GM18868 (cell line): ENCODE measurements around the gene DNER.
"Not testable (repeated sequence)": the region's sequence is repeated elsewhere in the genome, so short reads cannot be mapped to it uniquely, and the experiment has no call there.

Experiments used
- ATAC-seq: cut with Tn5 transposase; IDR thresholded peaks from one replicate; pipeline ENCODE4 v1.9.1; 2021; ENCODE audit warnings: mild to moderate bottlenecking, moderate library complexity; ENCODE audit not compliant: unreplicated experiment

Gene DNER

DNA sequence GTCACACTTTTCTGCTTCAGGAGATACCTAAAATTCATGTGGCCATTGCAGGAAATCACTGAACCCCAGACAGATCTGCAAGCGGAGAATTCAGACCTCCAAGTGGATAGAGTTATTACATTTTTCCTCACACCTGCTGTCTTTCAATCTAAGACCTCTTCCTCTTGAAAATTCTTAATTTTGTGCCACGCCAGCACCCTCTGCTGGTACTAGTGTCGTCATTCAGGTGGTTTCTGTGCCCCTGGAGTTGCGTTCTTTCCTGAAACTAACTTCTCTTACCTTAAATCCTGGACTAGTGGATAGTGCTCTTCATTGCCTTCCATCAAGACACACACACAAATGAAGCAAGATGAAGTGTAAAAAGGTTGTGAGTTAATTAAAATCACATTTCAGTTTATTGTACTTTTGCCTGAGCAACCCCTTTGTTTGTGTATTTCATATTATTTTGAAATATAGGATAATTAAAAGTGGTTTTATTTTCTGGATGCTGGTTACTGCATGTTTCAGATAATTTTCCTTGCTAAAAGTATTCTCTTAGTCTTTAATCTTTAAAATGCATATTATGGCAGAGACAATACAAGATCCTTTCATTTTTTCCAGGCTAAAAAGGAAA is 1.6 kb upstream of the DNER start:
- no peak for ATAC-seq

DNA sequence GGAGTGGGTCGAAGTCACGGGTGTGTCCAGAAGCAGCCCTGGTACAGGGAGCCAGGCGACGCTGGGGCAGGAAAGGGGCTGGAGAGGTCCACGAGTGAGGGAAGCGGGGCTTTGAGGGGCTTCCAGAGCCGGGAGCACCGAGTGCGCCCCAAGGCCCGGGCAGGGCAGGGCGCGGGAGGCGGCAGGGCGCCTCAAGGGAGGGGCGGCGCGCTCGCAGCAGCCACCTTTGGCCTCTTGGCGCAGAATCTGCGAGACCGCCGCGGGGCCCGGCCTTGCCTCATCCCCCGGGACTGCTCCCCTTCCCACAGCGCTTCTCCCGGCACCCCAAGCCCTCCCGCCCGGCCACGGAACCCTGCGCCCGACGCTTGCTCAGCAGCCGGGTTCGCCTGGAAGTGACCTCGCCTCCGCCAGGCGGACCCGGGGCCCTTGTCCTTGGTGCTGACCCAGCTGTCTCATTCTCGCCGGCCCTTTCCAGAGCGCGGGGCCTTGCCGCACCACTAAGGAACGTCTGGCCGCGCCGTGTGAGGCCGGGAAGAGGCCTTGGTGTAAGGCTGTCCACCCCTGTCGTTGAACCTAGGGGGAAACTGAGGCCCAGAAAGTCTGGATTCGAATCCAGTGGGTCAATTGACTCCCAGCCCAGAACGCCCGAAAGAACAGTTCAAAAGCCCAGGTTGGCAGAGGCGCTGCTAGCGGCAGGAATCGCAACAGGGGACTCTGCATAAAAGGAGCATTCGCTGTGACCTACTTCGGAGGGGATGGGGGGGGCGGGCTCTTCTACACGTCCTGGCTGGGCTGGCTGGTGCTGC is 584 bp upstream of the DNER start:
- ATAC-seq: peak; percentile 18

DNA sequence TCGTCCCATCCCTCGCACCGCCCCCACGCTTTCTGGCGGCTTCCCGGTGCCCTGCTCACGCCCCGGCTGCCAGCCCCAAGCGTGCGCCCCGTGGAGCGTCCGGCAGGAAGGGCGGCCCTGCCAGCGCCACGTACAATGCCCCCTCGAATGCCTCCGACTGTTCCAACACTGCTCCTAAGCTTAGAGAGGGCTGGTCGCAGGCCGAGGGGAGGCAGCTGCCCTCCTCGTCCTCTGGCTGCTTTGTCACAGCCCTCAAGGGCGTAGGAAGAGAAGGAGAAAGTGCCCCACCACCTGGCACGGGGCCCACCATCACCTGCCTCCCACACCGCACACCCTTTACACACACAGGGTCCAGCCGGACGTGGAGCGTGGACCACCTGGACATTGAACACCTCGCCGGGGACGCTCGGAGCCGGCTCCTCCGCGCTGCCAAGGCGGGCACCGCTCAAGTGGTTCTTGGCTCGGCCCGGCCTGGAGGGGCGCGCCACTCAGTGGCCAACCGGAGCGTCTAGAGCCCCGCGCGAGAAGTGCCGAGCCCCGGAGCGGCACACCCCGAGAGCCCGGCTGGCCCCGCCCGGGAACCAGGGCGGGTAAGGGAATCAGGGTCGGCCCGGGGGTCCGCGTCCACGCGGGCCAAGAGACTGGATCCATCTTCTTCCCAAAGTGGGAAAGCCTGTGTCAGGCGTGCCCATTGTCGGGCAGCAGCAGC is 830 bp downstream of the DNER start:
- ATAC-seq: no peak

DNA sequence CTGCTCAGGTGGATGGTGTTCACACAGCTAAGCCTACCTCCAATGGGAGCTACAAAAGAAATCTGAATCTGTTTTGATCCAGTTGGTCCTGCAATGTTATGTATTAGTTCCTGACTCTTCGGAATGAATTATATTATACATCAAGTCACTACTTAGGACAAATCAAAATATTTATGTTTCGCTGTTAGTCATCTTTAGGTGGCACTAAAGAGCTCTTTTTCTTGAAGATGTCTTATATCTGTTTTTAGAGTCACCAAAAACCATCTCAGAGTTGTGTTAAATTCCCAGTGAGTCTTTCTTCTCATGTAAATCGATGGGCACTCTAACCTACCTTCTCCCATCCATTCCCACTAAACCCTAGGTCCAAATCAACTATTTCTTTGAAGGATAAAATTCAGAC is 2.2 kb downstream of the DNER start:
- ATAC-seq: no peak

DNA sequence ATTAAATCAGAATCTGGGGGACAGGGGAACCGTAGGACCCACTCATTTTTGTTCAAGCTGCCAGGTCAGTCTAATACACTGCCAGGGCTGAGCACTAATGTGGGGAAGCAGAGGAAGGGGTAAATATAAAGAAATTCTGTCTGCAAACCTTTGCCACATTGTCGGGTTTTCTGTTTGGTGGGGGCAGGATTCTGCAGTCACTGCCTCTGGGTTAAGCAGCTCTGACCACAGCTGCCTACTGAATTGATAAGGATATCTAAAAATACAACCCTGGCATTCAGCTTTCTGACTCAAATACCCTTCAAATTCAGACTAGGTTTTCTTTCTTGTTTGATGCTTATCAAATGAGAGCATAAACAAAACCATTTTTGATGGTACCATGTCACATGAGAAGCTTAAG is 6.0 kb downstream of the DNER start:
- ATAC-seq: no peak

DNA sequence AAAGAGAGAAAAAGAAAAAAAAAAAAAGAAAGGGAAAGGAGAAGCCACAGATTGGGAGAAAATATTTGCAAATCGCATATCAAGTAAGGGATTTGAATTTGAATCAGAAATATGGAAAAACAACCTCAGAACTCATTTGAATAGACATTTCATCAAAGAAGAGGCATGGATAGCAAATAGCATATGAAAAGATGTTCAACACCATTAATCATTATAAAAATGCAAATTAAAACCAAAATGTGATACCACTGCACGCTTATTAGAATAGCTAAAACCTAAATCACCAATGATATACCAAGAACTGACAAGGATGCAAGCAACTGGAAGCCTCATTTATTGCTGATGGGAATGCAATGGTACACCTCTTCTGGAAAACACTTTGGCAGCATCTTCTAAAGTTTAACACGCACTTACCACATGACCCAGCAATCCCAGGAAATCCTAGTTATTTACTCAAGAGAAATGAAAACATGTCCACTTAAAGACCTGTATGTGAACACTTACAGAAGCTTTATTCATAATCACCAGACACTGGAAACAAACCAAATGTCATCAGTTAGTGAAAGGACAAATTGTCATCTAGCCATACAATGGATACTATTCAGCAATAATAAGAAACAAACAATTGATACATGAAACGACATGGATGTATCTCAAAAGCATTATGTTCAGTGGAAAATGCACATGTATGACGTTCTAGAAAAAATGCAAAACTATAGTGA is 10.3 kb downstream of the DNER start:
- no peak for ATAC-seq

DNA sequence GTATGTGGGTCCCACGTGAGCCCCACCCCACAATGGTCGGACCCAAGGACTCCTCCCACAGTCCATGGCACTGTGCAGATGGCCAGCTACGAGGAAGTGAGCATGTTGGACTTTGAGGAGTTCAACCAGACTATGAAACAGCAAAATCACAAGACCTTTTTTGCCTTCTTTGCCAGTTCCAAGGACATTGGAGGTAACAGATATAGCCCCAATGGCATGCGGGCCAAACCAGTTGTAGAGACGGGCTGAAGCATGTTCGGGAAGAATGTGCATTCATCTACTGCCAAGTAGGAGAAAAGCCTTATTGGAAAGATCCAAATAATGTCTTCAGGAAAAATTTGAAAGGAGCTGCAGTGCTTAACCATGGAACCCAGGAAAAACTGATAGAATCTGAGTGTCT is 12.6 kb downstream of the DNER start:
- ATAC-seq: no peak

DNA sequence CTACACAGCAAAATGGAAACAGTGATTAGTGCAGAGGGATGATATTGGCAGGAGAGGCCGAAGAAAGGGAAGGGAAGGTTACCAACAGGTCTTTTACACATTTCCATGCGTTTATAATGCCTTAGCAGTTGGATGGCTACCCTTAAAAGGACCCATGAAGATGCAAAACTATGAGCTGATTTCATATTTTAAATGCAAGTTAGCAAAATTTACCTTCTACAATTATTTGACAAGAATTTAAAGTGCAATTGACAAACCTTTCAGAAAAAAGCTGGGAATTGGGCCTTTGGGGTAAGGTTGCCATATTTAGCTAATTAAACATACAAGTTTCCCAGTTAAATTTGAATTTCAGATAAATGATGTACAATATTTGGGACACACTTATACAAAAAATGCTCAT is 13.3 kb downstream of the DNER start:
- ATAC-seq: no peak

DNA sequence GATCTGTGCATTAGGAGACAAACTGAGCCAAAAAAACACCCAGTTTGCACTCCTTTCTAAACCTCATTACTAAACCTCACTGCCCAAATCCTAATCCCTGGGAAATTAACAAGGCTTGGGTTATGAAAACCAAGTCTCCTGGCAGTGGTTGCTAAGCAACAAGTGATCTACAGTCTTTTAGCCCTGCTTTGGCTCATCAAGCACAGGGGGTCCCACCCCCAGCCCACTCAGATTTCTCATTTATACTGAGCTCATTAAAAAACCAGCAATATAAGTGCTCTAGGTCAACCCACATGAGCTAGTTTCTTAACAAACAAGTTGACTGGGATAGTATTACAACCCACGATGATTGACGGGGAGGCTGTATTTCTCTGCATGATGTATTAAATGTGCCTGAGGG is 18.4 kb downstream of the DNER start:
- no peak for ATAC-seq

DNA sequence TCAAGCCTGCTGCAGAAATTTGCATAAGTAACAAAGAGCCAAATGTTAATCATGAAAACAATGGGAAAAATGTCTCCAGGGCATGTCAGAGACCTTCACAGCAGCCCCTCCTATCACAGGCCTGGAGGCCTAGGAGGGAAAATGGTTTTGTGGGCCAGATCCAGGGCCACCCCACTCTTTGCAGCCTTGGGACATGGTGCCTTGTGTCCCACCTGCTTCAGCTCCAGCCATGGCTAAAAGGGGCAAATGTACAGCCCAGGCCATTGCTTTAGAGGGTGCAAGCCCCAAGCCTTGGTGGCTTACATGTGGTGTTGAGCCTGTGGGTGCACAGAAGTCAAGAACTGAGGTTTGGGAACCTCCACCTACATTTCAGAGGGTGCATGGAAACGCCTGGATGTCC is 20.5 kb downstream of the DNER start:
- not testable (repeated sequence) for ATAC-seq

DNA sequence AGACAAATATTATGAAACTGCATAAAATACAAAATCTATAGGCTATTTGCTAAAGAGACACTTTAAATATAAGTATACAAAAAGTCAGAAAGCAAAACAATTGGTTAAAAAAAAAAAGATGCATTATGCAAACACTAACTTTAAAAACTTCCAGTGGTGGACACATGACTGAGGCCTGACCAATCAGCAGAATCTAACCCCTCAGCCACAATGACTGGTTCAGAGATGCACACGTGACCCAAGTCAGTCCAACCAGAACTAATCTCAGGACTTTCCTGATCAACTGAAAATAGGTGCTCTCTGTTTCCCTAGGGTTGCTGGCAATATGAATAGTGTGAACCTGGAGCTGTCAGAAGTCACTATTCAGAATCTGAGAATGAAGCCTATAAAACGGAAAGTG is 22.7 kb downstream of the DNER start:
- no peak for ATAC-seq

DNA sequence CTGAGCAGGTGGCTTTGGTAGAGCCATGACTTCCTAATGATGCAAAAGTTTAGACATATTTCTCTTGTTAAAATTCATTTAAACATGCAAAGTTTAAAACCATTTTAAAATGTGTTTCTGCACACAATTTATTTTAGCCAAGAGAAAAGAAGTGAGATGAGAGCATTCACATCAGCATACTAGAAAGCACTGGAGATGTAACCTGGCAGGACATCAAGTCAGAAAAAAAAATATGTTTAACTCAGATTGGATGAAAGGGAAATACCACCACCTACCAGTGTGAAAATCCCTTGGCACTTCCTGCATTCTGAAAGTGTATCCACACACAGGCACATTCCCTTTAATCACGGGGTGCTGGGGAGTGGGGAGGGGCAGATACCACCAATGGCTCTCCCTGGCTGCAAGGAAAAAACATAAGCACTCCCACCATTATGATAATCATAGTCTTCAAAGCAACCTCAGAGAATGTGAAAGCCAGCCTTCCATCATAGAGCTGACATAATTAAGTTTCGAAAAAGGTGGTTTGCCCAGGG is 25.0 kb downstream of the DNER start:
- ATAC-seq: no peak

DNA sequence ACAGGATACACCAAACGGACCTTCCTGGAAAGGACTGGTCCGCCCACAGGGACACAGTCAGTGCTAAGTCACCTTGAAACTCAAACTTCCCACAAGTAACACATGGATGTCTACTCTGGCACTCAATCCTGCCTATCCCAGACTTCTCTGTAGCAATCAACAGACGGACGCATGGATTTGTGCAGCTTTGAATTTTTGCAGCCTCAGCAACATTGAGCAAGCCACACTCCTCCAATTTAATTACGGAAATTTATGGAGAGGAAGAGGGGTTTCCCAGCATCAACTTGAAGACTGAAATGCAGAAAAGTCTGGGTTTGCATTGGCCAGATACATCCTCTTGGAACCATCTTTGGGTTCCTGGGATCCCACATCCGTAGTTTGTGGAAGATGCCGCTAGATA is 26.2 kb downstream of the DNER start:
- no peak for ATAC-seq

DNA sequence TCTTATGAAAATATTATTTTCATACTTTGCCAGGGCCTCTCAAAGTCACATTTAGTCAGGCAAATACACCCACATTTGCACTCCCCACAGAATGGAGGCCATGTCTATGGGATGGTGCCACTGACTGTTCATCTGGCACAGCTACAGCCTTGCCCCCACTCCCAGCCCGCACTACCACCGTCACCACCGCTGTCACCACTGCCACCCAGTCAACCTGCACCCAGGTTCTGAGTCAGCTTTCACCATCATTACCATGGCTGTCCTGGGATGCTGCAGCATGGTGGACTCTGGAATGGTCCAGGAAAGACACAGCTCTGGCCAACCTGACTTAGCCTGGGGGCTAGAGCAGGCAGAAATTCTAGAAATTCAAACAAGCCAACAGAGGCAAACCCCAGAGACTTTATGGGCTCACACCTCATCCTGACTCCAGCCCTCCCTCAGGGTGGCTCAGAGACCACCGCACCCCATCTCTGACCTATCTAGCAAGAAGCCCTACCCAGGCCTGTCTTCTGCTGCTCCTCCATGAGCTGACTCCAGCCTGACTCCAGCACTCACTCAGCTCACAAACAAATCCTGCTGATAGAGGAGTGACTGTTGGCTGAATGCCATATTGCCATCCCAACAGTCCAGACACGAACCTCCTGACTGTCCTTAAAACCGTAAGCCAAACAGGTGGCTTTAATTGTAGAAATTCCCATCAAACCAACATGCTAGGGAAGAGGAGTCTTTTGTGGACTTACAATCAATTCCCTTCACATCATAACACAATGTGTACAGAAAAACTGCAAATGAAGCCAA is 28.0 kb downstream of the DNER start:
- no peak for ATAC-seq

DNA sequence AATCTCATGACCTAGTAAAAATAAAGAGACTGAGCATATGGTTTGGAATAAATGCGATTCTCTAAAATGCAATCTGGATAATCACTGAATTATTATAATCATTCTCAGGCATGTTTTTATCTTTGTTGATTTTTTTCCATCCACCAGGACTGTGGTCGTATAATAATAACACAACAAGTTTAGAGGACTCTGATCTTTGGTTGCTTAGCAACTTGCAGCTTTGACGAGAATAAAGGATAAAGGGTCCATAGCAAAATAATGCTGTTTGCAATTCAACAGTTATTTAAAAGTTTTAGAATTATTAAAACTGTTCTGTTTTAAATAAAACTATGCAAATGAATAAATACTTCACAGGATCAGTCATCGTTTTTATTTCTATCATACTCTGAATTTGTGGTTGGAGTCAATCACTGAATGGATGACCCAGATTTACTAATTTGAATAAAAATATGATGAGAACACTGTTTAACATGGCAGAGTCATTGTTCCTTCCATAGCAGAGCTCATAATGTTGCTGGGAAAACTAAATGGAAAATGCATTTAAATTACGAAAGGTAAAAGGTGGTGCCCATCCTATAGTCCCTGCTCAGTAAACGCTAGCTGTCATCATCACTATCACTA is 29.3 kb downstream of the DNER start:
- no peak for ATAC-seq

DNA sequence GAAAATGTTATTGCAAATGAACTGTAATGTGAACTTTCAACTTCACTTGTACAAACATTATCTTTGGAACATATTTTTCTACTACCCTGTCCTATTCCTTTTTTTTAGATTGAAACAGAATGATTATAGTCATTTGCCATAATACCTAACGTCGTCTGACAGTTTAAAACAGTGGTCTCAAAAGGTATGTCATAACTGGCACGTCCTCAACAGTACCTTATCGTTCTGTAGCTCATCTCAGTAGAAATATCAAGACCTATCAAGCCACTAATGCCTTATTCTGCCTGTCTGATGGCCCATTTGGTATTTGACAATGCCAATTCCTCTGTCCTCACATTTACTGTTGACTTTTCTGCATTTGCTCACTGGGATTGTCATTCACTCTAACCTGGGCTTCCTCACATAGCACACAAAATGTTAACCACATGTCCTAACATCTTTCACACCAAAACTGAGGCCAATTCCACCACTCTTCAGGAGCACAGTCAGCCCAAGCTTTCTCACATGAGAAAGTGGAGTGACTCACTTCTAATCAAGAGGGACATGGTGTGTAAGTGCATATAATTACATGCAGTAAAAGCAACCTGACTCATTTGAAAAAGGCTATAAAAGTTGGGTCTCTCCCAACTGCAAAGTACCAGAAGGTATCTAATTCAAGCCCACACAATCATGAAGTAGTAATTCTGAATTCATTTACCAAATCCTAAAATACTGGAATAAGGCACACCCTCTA is 34.8 kb downstream of the DNER start:
- no peak for ATAC-seq

DNA sequence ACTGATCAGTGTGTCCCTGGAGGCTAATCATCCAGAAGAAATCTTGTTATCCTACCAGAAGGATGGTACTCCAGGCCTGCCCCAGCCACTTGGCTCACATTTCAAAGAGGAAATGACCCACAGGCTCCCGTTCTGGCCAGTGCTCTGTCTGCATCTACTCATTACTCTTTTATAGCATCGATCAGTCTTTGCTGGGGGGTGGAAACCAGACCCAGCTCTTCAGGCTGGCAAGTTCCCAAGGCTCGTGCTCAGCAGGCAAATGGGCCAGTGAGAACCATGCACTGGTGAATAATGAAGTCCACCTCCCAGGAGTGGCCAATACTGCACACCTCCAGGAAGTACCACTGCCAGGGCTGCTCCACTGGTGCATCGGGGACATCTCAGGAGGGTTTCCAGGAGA is 38.8 kb downstream of the DNER start:
- no peak for ATAC-seq

DNA sequence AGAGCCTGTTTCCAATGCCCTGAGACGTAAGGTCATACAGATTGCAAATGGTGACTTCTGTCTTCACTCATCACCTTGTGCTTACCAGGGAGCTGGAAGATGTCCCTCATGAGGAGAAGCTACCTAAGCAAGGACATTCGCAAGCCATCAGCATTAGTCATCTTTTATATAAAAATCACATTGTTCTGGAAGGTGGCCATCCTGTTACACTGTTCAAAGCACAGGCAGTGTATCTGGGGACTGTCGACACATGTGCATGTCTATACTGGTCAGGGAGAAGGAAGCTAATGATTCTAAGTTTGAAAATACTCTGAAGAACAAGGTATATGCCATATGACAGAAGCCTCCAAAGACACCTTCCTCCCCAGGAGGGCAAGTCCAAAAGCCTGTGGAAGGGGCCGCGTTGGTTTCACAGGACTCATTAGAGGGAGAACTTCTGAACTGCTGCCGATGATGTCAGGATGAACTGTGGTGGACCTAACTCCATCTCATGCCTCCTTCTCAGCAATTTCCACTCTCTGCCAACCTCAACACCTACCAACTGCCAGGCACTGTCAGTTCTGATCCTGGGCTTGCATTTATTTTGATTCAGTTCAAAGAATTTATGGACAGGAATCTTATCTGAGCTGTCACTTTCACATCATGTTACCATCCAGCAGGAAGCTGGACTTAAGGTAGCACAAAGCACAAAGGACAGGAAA is 39.4 kb downstream of the DNER start:
- ATAC-seq: no peak

DNA sequence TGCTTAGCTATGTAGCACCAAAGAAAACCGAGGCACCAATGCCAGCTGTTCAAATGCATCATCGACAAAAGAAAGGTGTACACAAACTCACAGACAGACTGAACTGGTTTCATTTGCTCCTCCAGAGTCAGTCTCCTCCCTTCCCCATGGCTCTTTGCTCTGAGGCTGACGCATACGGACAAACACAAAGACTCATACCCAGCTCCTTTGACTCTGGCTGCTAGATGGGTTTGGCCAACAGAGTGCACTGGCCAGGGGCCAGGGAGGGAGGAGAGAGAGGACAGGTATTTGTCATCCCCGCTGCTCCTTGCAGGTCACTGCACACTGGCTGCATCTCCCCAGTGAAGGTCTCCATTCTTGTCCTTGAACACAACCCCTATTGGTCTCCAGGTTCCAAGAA is 40.7 kb downstream of the DNER start:
- no peak for ATAC-seq
